GM19455 (cell line): ENCODE data around the gene MT1H.

Experiments
- ATAC-seq: cut with Tn5 transposase; IDR thresholded peaks from one replicate; pipeline ENCODE4 v1.9.1; 2021; ENCODE audit not compliant: unreplicated experiment

Gene MT1H

GRCh38 chr16:56635441-56635967 is 34.1 kb upstream of the MT1H start:
- ATAC-seq: no peak

DNA sequence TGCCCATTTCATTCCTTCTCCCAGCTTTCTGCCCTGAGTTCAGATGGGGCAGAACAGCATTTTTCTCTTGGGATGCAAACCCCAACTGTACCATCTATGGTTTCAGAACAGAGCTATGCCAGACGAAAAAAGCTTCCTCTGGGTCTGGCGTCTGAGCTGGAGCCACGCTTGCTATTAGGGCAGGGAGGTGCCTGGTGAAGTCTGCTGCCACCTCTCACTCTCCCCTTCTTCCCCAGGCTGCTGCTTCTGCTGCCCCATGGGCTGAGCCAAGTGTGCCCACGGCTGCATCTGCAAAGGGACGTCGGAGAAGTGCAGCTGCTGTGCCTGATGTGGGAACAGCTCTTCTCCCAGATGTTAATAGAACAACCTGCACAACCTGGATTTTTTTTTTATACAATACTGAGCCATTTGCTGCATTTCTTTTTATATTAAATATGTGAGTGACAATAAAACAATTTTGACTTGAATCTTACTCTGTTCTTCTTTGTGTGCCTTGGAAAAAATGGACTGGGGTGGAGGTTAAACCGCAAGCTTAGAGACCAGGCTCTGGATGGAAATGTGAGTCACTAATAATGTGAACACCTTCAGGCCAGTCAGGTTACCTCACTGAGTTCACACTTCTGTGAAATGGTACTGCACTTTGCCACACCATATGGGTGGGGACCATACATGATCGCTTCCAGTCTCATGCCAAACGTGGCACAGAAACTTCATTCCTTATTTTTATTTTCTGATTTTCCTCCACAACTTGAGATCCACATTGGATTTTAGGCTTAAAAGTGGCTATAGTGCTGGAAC is 32.8 kb upstream of the MT1H start:
- no peak for ATAC-seq

- no peak for ATAC-seq
Measured at GRCh38 chr16:56637814-56638750, 31.5 kb upstream of the MT1H start, which contains the start of gene MT1A. Gene MT1A, plus strand, starts transcription at chr16:56638666. Its CDS starts 73 bp downstream, at chr16:56638739.

- no peak for ATAC-seq
Measured at GRCh38 chr16:56639045-56639444, 30.6 kb upstream of the MT1H start.

GRCh38 chr16:56640076-56640475 is 29.5 kb upstream of the MT1H start:
- ATAC-seq: no peak

DNA sequence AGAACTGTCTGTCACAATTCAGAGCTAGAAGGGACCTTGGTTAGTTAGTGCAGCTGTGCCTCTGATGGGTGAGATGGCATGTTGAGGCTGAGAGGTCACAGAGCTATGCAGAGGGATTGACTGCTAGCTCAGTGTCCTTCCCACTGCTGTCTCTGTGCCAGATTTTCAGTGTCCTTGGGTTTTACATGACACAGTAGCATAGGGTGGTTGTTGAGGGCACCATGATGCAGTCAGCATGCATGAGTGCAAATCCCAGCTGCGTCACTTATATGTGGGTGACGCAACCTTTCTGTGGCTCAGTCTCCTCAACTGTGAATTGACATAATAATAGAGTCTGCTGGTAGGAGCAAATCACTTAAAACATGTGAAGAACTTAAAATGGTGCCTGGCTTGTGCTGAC is 28.4 kb upstream of the MT1H start:
- ATAC-seq: no peak

DNA sequence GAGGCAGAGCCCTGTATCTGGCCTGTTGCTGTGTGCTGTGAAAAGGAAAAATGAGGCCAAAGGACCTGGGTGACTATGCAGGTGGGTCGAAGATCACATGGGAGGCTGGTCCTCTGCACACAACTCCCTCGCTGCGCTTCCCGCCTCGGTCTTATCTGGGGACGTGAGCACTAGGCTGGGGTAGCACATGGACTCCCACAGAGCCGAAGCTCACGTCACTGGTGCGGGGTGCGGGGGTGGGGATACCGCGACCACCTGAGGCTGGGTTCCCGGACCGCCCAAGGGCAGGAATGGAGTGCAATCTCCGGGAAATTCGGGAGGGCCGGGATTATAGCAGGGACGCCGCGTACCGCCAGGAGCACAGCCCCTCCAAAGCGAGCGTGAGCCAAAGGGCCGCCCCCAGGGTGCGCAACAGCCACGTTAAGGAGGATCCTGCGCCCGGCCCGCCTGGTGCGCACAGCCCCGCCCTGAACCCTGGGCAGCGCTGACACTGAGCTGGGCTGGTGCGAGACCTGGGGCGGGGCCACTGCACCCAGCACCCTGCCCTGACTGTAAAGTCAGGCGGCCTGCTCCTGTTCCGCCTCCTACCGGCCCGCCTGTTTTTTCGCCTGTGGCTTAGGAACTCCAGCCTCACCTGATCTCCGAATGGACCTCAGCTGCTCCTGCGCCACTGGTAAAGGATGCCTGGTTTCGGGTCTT is 26.4 kb upstream of the MT1H start:
- no peak for ATAC-seq

DNA sequence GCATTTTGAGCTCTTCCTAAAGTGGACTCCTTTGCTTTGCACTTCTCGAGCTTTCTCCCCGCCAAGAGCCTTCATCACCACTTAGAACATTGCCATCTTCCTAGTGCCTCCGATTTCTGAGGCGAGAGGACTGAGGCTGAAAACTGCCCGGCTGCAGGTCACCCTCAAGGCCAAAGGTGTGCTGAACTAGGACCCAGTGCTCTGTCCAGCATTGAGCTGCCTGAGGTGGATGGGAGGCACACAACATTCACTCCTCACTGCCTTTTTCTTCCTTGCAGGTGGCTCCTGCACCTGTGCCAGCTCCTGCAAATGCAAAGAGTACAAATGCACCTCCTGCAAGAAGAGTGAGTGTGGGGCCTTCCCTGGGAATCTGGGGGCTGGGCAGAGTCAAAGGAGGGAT is 25.8 kb upstream of the MT1H start:
- ATAC-seq: no peak

DNA sequence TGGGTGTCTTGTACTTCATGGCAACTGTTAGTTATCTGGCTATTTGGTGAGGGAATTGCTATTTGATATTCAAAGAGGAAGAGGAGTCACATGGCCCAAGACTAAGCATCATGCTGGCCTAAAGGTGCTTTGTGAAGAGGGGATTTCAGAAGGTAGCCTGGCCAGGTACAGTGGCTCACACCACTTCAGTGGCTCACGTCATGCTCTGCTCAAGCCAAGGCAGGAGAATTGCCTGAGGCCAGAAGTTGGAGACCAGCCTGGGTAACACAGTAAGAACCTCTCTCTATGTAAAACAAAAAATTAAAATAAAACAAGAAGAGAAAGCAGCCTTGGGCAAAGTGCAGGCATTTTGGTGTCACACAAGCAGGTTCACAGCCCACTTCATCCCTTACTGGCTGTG is 24.3 kb upstream of the MT1H start:
- ATAC-seq: no peak

DNA sequence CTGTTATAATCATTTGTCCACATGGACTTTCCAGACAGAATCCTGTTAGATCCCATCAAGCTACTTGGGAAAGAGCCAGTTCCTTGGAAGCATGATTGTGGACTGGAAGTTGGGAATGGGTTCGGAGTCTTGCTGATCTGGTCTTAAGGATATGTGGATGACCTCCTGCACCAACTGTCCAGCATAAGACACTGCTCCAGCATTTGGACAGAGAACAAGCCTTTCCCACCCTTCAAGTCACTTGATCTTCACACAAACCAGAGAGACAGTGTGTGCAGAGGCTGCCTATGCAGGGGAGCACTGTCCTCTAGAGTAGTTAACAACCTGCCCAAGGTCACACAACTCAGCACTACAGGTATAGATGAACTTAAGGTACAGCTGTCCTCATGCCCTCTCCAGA is 23.8 kb upstream of the MT1H start:
- no peak for ATAC-seq

DNA sequence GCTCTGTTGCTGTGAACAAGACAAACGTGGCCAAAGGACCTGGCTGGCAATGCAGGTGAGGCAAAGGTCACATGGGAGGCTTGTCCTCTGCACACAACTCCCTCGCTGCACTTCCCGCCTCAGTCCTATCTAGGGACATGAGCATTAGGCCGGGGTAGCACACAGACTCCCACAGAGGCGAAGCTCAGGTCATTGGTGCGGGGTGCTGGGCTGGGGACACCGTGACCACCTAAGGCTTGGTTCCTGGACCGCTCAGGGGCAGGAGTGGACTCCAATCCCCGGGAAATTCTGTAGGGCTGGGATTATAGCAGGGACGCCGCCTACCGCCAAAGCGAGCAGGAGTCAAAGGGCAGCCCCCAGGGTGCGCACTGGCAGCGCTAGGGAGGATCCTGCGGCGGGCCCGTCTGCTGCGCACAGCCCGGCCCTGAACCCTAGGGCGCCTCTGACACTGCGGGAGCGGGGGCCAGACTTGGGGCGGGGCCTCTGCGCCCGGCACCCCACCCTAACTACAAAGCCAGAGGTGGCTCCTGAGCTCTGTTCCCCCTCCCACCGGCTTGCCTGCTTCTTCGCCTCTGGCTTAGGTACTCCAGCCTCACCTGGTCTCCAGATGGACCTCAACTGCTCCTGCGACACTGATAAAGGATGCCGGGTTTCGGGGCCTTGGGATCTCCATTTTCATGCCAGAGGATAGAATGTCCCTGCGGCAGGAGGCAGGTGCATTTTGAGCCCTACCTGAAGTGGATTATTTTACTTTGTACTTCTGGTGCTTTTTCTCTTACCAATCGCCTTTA is 21.8 kb upstream of the MT1H start:
- ATAC-seq: no peak

DNA sequence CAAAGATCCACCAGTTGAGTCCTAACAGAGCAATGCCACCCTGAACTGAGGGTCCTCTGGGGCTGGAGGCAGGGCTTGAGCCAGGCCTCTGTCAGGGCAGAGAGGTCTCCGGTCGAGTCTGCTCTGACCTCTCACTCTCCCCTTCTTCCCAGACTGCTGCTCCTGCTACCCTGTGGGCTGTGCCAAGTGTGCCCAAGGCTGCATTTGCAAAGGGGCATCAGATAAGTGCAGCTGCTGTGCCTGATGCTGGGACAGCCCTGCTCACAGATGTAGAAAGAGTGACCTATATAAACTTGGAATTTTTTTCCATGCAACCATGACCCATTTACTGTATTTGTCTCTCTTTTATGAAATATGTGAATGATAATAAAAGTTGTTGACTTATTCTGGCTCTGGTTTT is 20.3 kb upstream of the MT1H start:
- no peak for ATAC-seq

- ATAC-seq: no peak
Measured at GRCh38 chr16:56649820-56650219, 19.8 kb upstream of the MT1H start.

DNA sequence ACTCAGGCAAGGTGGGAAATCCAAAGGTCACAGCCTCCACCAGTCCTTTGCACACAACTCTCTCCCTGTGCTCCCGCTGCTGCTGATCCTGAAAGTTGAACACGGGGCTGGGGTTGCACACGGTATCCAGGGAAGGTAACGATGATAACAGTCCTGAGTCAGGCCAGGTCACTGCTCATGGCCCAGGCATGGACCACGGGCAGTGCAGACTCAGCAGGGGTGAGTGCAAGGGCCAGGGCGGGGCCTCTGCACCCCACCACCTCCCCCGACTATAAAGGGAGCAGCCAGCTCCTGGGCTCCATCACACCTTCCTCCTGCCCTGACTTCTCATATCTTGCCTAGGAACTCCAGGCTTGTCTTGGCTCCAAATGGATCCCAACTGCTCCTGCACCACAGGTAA is 18.0 kb upstream of the MT1H start, which contains the start of gene MT1B:
Gene MT1B, plus strand, starts transcription at position 301 of the 400 bp plus-strand sequence. Its CDS starts 68 bp downstream, at position 369.
- no peak for ATAC-seq

- ATAC-seq: no peak
Measured at GRCh38 chr16:56652600-56652999, 17.0 kb upstream of the MT1H start.

DNA sequence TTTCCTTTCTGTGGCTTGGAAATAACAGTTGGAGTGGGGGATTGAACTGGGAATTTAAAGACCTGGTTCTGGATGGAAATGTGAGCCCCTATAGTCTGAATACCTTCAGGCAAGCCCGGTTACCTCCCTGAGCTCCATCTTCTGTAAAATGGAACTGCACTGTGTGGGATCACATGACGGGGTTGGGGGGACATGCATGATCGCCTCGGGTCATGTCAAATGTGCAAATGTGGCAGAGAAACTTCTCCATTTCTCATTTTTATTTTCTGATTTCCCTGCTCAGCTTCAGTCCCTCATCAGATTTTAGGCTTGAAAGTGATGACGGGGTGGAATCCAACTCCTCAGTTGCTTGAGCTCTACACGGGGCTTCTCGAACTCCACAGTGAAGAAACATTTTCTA is 16.4 kb upstream of the MT1H start:
- no peak for ATAC-seq

DNA sequence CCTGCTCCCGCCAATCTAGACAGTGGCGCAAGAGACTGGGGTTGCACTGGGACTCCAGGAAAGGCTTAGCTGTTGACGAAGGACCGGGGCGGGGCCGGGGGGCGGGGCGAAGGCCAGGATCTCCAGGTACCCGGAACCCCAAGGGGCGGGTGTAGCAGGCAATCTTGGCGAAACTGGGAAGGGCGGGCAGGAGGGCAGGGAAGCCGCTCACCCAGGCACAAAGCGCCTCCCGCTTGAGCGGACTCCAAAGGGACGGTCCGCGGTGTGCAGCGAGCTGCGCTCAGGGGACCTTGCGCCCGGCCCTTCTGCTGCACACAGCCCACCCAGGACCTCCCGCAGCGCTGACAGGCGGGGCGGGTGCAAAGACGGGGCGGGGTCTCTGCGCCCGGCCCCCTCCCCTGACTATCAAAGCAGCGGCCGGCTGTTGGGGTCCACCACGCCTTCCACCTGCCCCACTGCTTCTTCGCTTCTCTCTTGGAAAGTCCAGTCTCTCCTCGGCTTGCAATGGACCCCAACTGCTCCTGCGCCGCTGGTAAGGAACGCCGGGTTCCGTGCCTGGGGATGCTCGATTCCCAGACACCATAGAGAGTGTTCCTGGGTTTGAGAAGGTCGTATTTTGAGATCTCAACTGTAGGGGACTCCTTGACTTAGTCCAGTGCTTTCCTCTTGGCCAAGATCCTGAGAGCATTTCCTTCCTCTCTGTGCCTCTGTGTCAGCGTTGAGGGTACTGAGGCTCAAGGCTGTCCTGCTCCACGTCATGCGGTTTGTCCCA is 11.9 kb upstream of the MT1H start, which contains the start of gene MT1F:
Gene MT1F, plus strand, starts transcription at position 405 of the 772 bp plus-strand sequence. Its CDS starts 100 bp downstream, at position 505.
- ATAC-seq: no peak

- ATAC-seq: no peak
Measured at GRCh38 chr16:56658327-56658875, 11.2 kb upstream of the MT1H start.
